Measurements from ENCODE around the gene RASSF1.

RASSF1 gene

GRCh38 chr3:50299929-50300680, 40.5 kb downstream of the RASSF1 start:
- peak; percentile 67 for DNase-seq (ENCODE audit: low spot score)

- DNase-seq (ENCODE audit: low spot score), result no peak
Measured at GRCh38 chr3:50299638-50299928, 41.1 kb downstream of the RASSF1 start.

GRCh38 chr3:50298836-50299637, 41.6 kb downstream of the RASSF1 start, which contains the start of the genes HYAL3 and NAA80:
Gene HYAL3, minus strand, starts transcription at chr3:50299405. Its CDS starts 3,803 bp downstream, at chr3:50295602.
Gene NAA80, minus strand, starts transcription at chr3:50299405. Its CDS starts 1,942 bp downstream, at chr3:50297463.
- peak; percentile 100 for DNase-seq (ENCODE audit: low spot score)

GRCh38 chr3:50297896-50298725, 42.5 kb downstream of the RASSF1 start:
- DNase-seq (ENCODE audit: low spot score), result no peak

- no peak for DNase-seq (ENCODE audit: low spot score)
Measured at GRCh38 chr3:50297384-50297775, 43.3 kb downstream of the RASSF1 start.

- DNase-seq (ENCODE audit: low spot score), result no peak
Measured at GRCh38 chr3:50296721-50297383, 43.8 kb downstream of the RASSF1 start.

- DNase-seq (ENCODE audit: low spot score), result no peak
Measured at GRCh38 chr3:50295553-50296431, 44.8 kb downstream of the RASSF1 start.

- no peak for DNase-seq (ENCODE audit: low spot score)
Measured at GRCh38 chr3:50294492-50295403, 45.9 kb downstream of the RASSF1 start.

GRCh38 chr3:50294089-50294488, 46.5 kb downstream of the RASSF1 start:
- DNase-seq (ENCODE audit: low spot score), result no peak

- DNase-seq (ENCODE audit: low spot score), result no peak
Measured at GRCh38 chr3:50293079-50293801, 47.4 kb downstream of the RASSF1 start.

GRCh38 chr3:50292159-50293078, 48.2 kb downstream of the RASSF1 start, which contains the start of gene IFRD2:
Gene IFRD2, minus strand, starts transcription at chr3:50292429. Its CDS starts 155 bp downstream, at chr3:50292274.
- peak; percentile 94 for DNase-seq (ENCODE audit: low spot score)

- no peak for DNase-seq (ENCODE audit: low spot score)
Measured at GRCh38 chr3:50290161-50290641, 50.4 kb downstream of the RASSF1 start.

- no peak for DNase-seq (ENCODE audit: low spot score)
Measured at GRCh38 chr3:50289130-50289529, 51.5 kb downstream of the RASSF1 start.

- no peak for DNase-seq (ENCODE audit: low spot score)
Measured at GRCh38 chr3:50288387-50289007, 52.1 kb downstream of the RASSF1 start.

- no peak for DNase-seq (ENCODE audit: low spot score)
Measured at GRCh38 chr3:50287262-50287661, 53.4 kb downstream of the RASSF1 start.

GRCh38 chr3:50286322-50287227, 54.1 kb downstream of the RASSF1 start:
- no peak for DNase-seq (ENCODE audit: low spot score)

All from kidney capillary endothelial cell (primary cell).